ENCODE data around the gene PTPRD.

- TF ChIP-seq, protein P1, sequence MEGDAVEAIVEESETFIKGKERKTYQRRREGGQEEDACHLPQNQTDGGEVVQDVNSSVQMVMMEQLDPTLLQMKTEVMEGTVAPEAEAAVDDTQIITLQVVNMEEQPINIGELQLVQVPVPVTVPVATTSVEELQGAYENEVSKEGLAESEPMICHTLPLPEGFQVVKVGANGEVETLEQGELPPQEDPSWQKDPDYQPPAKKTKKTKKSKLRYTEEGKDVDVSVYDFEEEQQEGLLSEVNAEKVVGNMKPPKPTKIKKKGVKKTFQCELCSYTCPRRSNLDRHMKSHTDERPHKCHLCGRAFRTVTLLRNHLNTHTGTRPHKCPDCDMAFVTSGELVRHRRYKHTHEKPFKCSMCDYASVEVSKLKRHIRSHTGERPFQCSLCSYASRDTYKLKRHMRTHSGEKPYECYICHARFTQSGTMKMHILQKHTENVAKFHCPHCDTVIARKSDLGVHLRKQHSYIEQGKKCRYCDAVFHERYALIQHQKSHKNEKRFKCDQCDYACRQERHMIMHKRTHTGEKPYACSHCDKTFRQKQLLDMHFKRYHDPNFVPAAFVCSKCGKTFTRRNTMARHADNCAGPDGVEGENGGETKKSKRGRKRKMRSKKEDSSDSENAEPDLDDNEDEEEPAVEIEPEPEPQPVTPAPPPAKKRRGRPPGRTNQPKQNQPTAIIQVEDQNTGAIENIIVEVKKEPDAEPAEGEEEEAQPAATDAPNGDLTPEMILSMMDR (IDR thresholded peaks at IDR 0.05 in 4 of 5, conservative IDR thresholded peaks at IDR 0.05 in 1 of 5), result no peak
- TF ChIP-seq POLR2A (IDR thresholded peaks at IDR 0.05), result no peak
These were observed 246.5 kb downstream of the PTPRD start for GRCh38 chr9:10366171-10366779.
